Peyer's patch (tissue), 4 donors: ENCODE data around the gene CCL16. TPM values are rescaled to one million over a fixed set of nuclear protein-coding genes. Genes with fewer than 3 reads are reported as not detected.
A peak's percentile ranks its signal among the peaks of the same experiment; 100 is the strongest.

Experiments
- DNase-seq, 3 donors: peaks; one replicate each; pipeline ENCODE4 v3.0.0-alpha.2; 2017 to 2019
- H3K27ac ChIP-seq, 4 donors: fragments of 200-600 bp; sonication (generic); one replicate each; pipeline ENCODE4 v1.5.1; 2016 to 2019
- H3K27me3 ChIP-seq, 2 donors: fragments of 200-600 bp; sonication (generic); one replicate each; pipeline ENCODE4 v1.5.1; 2019
- H3K36me3 ChIP-seq, 3 donors: fragments of 200-600 bp; sonication (generic); one replicate each; pipeline ENCODE4 v1.5.1; 2016 to 2019
- H3K4me1 ChIP-seq, 4 donors: fragments of 200-600 bp; sonication (generic); one replicate each; pipeline ENCODE4 v1.5.1; 2016 to 2019
- H3K4me3 ChIP-seq, 4 donors: fragments of 200-600 bp; sonication (generic); 1 replicate in 3 of 4; 2 replicates in 1 of 4; pipeline ENCODE4 v1.5.1; 2016 to 2019; ENCODE audit warnings: mild to moderate bottlenecking in 1 of 4
- H3K9me3 ChIP-seq, 4 donors: fragments of 200-600 bp; sonication (generic); one replicate each; pipeline ENCODE4 v1.5.1; 2016 to 2019; ENCODE audit warnings: mild to moderate bottlenecking in 1 of 4
- CTCF ChIP-seq, 6 experiments: fragments of 450-650 bp in 4 of 6; fragments of 200-600 bp in 2 of 6; sonication (generic) in 1 of 6; IDR thresholded peaks; one replicate each; pipeline ENCODE4 v1.5.1; 2017 to 2019; ENCODE audit warnings: antibody characterized with exemption in 6 of 6, mild to moderate bottlenecking in 3 of 6, moderate library complexity in 1 of 6
- POLR2A ChIP-seq, 2 donors: fragments of 450-650 bp; IDR thresholded peaks; one replicate each; pipeline ENCODE4 v1.5.1; 2017; ENCODE audit warnings: antibody characterized with exemption in 2 of 2, mild to moderate bottlenecking in 2 of 2, moderate library complexity in 2 of 2
- total RNA-seq, 4 donors: library from RNA; depleted of rRNA; stranded (reverse); fragments of >200 nt; gene quantifications; one replicate each; pipeline ENCODE4 v1.1.0, GENCODE V29; 2016

The CCL16 gene
- total RNA-seq, 4 donors from 2014 or later: 0.54 to 1.1 TPM; not detected in 2

GRCh38 chr17:36004594-36005108 is 23.4 kb upstream of the CCL16 start:
- no peaks in the 10 kb centered on the region for H3K27me3 ChIP-seq
- no peaks in the 10 kb centered on the region for H3K36me3 ChIP-seq
- DNase-seq: peak in 1 of 3 donors; percentile 23
- H3K4me3 ChIP-seq: no peak overlapping the region
- H3K9me3 ChIP-seq: no peaks in the 10 kb centered on the region
- peaks cover 0 to 16% (median 0%) of the 10 kb centered on the region in 4 donors for H3K4me1 ChIP-seq
- no peak for TF ChIP-seq POLR2A (IDR thresholded peaks at IDR 0.05)
- TF ChIP-seq CTCF (IDR thresholded peaks at IDR 0.05): no peak
- H3K27ac ChIP-seq: no peak overlapping the region

DNA sequence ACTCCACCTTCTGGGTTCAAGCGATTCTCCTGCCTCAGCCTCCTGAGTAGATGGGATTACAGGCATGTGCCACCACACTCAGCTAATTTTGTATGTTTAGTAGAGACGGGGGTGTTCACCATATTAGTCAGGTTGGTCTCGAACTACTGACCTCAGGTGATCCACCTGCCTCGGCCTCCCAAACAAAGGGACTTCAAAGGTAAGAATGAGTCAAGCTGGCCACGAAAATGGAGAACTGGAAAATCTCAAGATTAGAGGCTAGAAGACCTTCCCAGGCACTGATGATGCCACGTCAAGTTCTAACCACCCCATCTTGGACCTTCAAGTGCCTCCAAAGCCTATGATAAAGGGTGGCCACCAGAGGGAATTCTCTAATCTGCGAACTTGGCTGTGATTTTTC is 21.3 kb upstream of the CCL16 start:
- Histone ChIP-seq H3K9me3 (no peaks in the 10 kb centered on the region), H3K4me1 (peaks cover 0 to 16% (median 0%) of the 10 kb centered on the region in 4 donors), H3K4me3 (no peak overlapping the region), H3K27me3 (no peaks in the 10 kb centered on the region), H3K36me3 (peaks cover 0 to 9% (median 0%) of the 10 kb centered on the region in 3 donors), H3K27ac (peak overlapping the region in 2 of 4 donors; percentile 87 to 96)
- DNase-seq: no peak
- TF ChIP-seq POLR2A (IDR thresholded peaks at IDR 0.05) (no peak), CTCF (IDR thresholded peaks at IDR 0.05) (no peak)

DNA sequence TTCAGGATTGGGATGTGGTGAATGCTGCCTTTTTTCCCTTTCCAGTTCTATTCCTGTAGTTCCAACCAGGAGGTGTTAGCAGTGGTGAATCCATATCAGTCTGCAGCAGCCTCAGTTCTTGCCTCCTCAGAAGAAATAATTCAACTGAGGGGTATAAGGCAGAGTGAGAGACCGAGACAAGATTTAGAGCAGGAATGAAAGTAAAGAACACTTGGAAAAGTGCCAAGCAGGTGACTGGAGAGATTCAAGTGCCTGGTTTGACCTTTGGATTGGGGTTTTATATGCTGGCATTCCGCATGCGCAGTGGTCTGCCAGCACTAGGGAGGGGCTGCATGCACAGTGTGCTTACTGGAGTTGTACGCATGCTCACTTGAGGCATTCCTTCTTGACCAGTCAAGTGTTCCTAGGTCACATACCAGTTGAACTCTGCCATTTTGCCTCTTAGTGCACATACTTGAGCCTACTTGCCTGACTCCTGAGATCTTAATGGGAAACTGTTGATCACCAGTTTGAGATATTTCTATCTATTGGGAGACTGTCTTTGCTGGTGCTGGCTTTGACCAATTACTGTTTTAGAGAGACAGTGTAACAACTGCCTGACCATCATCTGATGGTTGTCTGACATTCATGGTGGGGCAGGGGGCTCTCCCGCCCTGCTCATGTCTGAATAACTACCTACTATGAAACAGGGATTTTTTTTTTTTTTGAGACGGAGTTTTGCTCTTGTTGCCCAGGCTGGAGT is 20.7 kb upstream of the CCL16 start:
- peak overlapping the region in 3 of 4 donors; percentile 63 to 96 (median 87) for H3K27ac ChIP-seq
- peaks cover 0 to 9% (median 0%) of the 10 kb centered on the region in 3 donors for H3K36me3 ChIP-seq
- H3K27me3 ChIP-seq: no peaks in the 10 kb centered on the region
- H3K4me1 ChIP-seq: peaks cover 0 to 16% (median 0%) of the 10 kb centered on the region in 4 donors
- no peak for TF ChIP-seq CTCF (IDR thresholded peaks at IDR 0.05)
- no peak for TF ChIP-seq POLR2A (IDR thresholded peaks at IDR 0.05)
- DNase-seq: peak in 2 of 3 donors; percentile 90
- no peaks in the 10 kb centered on the region for H3K9me3 ChIP-seq
- peak overlapping the region in 2 of 4 donors; percentile 55 to 58 for H3K4me3 ChIP-seq

- peak in 2 of 3 donors; percentile 66 to 67 for DNase-seq
- H3K4me1 ChIP-seq: peaks cover 0 to 16% (median 0%) of the 10 kb centered on the region in 4 donors
- H3K4me3 ChIP-seq: peak within 1 kb of the TSS in 3 of 4 donors; percentile 22 to 58 (median 55)
- peak within 1 kb of the TSS in 3 of 4 donors; percentile 63 to 96 (median 87) for H3K27ac ChIP-seq
- H3K36me3 ChIP-seq: peaks cover 0 to 9% (median 0%) of the 10 kb centered on the region in 3 donors
- TF ChIP-seq POLR2A (IDR thresholded peaks at IDR 0.05) (peak; percentile 87 to 93), CTCF (IDR thresholded peaks at IDR 0.05) (peak in 1 of 6 experiments; percentile 15)
- no peaks in the 10 kb centered on the region for H3K27me3 ChIP-seq
- no peaks in the 10 kb centered on the region for H3K9me3 ChIP-seq
These were observed 19.9 kb upstream of the CCL16 start, which contains the start of gene CCL15 for GRCh38 chr17:36001110-36001771. Gene CCL15, minus strand, starts transcription at chr17:36001553. Its CDS starts 61 bp downstream, at chr17:36001492.

DNA sequence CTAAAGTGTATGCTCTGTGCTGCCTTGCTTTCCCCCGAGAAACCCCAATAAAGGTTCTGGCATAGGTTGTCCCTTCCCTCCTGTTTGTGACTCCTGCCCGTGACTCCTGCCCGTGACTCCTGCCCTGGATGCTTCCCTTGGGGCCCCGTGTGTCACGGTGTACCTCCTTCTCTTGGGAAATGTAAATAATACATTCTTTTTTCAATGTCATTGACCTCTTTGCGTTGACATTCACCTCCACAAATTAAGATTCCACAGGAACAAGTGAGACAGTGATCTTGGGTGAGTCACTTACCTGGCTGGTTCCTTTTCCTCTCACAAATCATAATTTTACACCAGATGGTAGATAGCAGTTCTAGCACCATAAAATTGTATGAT is 19.4 kb upstream of the CCL16 start:
- peaks cover 0 to 9% (median 0%) of the 10 kb centered on the region in 3 donors for H3K36me3 ChIP-seq
- peak in 2 of 3 donors; percentile 61 for DNase-seq
- H3K4me3 ChIP-seq: peak overlapping the region in 3 of 4 donors; percentile 22 to 58 (median 55)
- H3K4me1 ChIP-seq: peaks cover 0 to 16% (median 0%) of the 10 kb centered on the region in 4 donors
- no peaks in the 10 kb centered on the region for H3K9me3 ChIP-seq
- no peak for TF ChIP-seq CTCF (IDR thresholded peaks at IDR 0.05)
- TF ChIP-seq POLR2A (IDR thresholded peaks at IDR 0.05): no peak
- peak overlapping the region in 3 of 4 donors; percentile 63 to 96 (median 87) for H3K27ac ChIP-seq
- no peaks in the 10 kb centered on the region for H3K27me3 ChIP-seq
